Natural killer cell (primary cell): ENCODE measurements around the gene EPG5. TPM values are rescaled to one million over a fixed set of nuclear protein-coding genes. Genes with fewer than 3 reads are reported as not detected.

Source experiments
- ATAC-seq, 3 donors: fragments of 150-1000 bp in 2 of 3; fragments of 200-7000 bp in 1 of 3; cut with Tn5 transposase; 1 replicate in 1 of 3; 2 replicates in 2 of 3; pipeline ENCODE4 v1.10.0; 2021; ENCODE audit warnings: mild to moderate bottlenecking in 2 of 3, moderate library complexity in 2 of 3
- DNase-seq, 2 donors: peaks; one replicate each; pipeline versions ENCODE4 v3.0.0 to v3.0.0-alpha.2; 2013 to 2021; ENCODE audit warnings: mixed read lengths in 1 of 2
- H3K27ac ChIP-seq: one replicate; pipeline ENCODE4 v1.5.1; 2013; ENCODE audit warnings: mild to moderate bottlenecking, low read length
- H3K27me3 ChIP-seq: one replicate; pipeline ENCODE4 v1.6.1; 2013; ENCODE audit warnings: low read length; ENCODE audit not compliant: control insufficient read depth, insufficient read depth
- H3K36me3 ChIP-seq: one replicate; pipeline ENCODE4 v1.6.1; 2013; ENCODE audit warnings: low read length; ENCODE audit not compliant: control insufficient read depth, insufficient read depth
- H3K4me1 ChIP-seq: one replicate; pipeline ENCODE4 v1.6.1; 2013; ENCODE audit warnings: low read length; ENCODE audit not compliant: control insufficient read depth, insufficient read depth
- H3K4me3 ChIP-seq: one replicate; pipeline ENCODE4 v1.5.1; 2013; ENCODE audit warnings: low read length
- H3K9me3 ChIP-seq: one replicate; pipeline ENCODE4 v1.6.1; 2013; ENCODE audit warnings: low read length; ENCODE audit not compliant: control insufficient read depth, insufficient read depth
- H3K27ac Mint-ChIP-seq, 2 donors: one replicate each; pipeline ENCODE4 v1.8.0; 2022; ENCODE audit warnings: mild to moderate bottlenecking in 2 of 2, mixed read lengths in 2 of 2, moderate library complexity in 1 of 2
- H3K27me3 Mint-ChIP-seq, 2 donors: one replicate each; pipeline ENCODE4 v1.8.0; 2022; ENCODE audit warnings: low read depth in 2 of 2, mixed read lengths in 2 of 2
- H3K36me3 Mint-ChIP-seq: one replicate; pipeline ENCODE4 v1.8.0; 2022; ENCODE audit warnings: mixed read lengths
- H3K4me1 Mint-ChIP-seq, 2 donors: one replicate each; pipeline ENCODE4 v1.8.0; 2022; ENCODE audit warnings: mixed read lengths in 2 of 2
- H3K4me3 Mint-ChIP-seq: one replicate; pipeline ENCODE4 v1.8.0; 2022; ENCODE audit warnings: mild to moderate bottlenecking, moderate library complexity, mixed read lengths
- H3K9me3 Mint-ChIP-seq, 2 donors: one replicate each; pipeline ENCODE4 v1.8.0; 2022; ENCODE audit warnings: mixed read lengths in 2 of 2
- CTCF ChIP-seq: fragments of 200-600 bp; IDR thresholded peaks from one replicate; pipeline ENCODE4 v1.8.0; 2022; ENCODE audit warnings: antibody characterized with exemption
- WGBS: methylation state at CpG from one replicate; pipeline ENCODE4 v1.1.7; 2013; ENCODE audit warnings: missing lambda C conversion rate; ENCODE audit not compliant: insufficient coverage; 5-methylcytosine and 5-hydroxymethylcytosine counted together
- intact Hi-C: fragments of 100-400 bp; cut with micrococcal nuclease; formaldehyde crosslinking; loops from one replicate; pipeline ENCODE4 v1.14.2; 2022
- total RNA-seq, 4 donors: library from RNA; stranded (reverse); fragments of 120-200 nt in 1 of 4; gene quantifications; one replicate each; pipeline versions ENCODE4 v1.2.3 to v1.2.4, GENCODE V29; 2013 to 2022

EPG5 gene
- total RNA-seq, 3 donors from 2014 or later (not counting 1 experiment from before 2014, with no cell fraction given) = 81.3 to 133 (median 99.6) TPM

GRCh38 chr18:45951016-45951714 is 16.0 kb downstream of the EPG5 start:
- Mint-ChIP-seq H3K36me3 (peaks cover 82% of the 10 kb centered on the region), H3K27me3 (no peaks in the 10 kb centered on the region), H3K9me3 (no peaks in the 10 kb centered on the region), H3K27ac (peak overlapping the region in 1 of 2 donors; percentile 41), H3K4me1 (peaks cover 31 to 48% of the 10 kb centered on the region in 2 donors), H3K4me3 (no peak overlapping the region)
- TF ChIP-seq CTCF = no peak
- H3K4me3 ChIP-seq = no peak overlapping the region
- intact Hi-C loops = no loop called here
- H3K4me1 ChIP-seq = no peaks in the 10 kb centered on the region
- H3K27me3 ChIP-seq = no peaks in the 10 kb centered on the region
- DNase-seq (no peak), ATAC-seq (no peak)
- H3K9me3 ChIP-seq = no peaks in the 10 kb centered on the region
- no peak overlapping the region for H3K27ac ChIP-seq
- peaks cover 74% of the 10 kb centered on the region for H3K36me3 ChIP-seq
- WGBS = 97% methylated on average over 3 of the region's 4 CpGs

GRCh38 chr18:45945669-45946068 is 21.5 kb downstream of the EPG5 start:
- Histone ChIP-seq H3K36me3 (peaks cover 85% of the 10 kb centered on the region), H3K9me3 (no peaks in the 10 kb centered on the region), H3K27ac (no peak overlapping the region), H3K27me3 (no peaks in the 10 kb centered on the region), H3K4me3 (no peak overlapping the region), H3K4me1 (no peaks in the 10 kb centered on the region)
- Mint-ChIP-seq H3K4me3 (no peak overlapping the region), H3K9me3 (no peaks in the 10 kb centered on the region), H3K36me3 (peaks cover 83% of the 10 kb centered on the region), H3K27ac (peak overlapping the region in 1 of 2 donors; percentile 60), H3K4me1 (peaks cover 26 to 29% of the 10 kb centered on the region in 2 donors), H3K27me3 (no peaks in the 10 kb centered on the region)
- WGBS = 93% methylated on average over 4 of the region's 5 CpGs
- DNase-seq (no peak), ATAC-seq (no peak)
- TF ChIP-seq CTCF = no peak
- intact Hi-C loops = no loop called here

- H3K4me3 ChIP-seq = no peak overlapping the region
- peaks cover 59% of the 10 kb centered on the region for H3K36me3 ChIP-seq
- no peak for ATAC-seq
- H3K4me1 ChIP-seq = peaks cover 19% of the 10 kb centered on the region
- Mint-ChIP-seq H3K36me3 (peaks cover 59% of the 10 kb centered on the region), H3K9me3 (no peaks in the 10 kb centered on the region), H3K4me3 (peak overlapping the region; percentile 7), H3K27me3 (no peaks in the 10 kb centered on the region), H3K4me1 (peaks cover 43 to 47% of the 10 kb centered on the region in 2 donors), H3K27ac (peak overlapping the region in 1 of 2 donors; percentile 89)
- no peaks in the 10 kb centered on the region for H3K27me3 ChIP-seq
- DNase-seq = no peak
- H3K9me3 ChIP-seq = no peaks in the 10 kb centered on the region
- H3K27ac ChIP-seq = no peak overlapping the region
- WGBS = 86% methylated on average over 2 of the region's 2 CpGs
- intact Hi-C loops = no loop called here
- no peak for TF ChIP-seq CTCF
Observed at GRCh38 chr18:45940724-45941123, 26.4 kb downstream of the EPG5 start.
